SK-N-SH (cell line): ENCODE results near the gene NEU3. TPM values are rescaled to one million over a fixed set of nuclear protein-coding genes. Genes with fewer than 3 reads are reported as not detected.

Experiments
- CTCF ChIA-PET: fragments of 300-600, 350-600 bp; formaldehyde crosslinking; extraction: SDS; loops from one replicate; lab custom pipeline; 2021; lab: Yijun Ruan, JAX
- POLR2A ChIA-PET: fragments of 350-600 bp; sonication (Branson Sonifier 250); formaldehyde crosslinking; extraction: SDS; loops from one replicate; lab custom pipeline; 2020; ENCODE audit warnings: antibody characterized with exemption, inconsistent platforms; lab: Yijun Ruan, JAX
- DNase-seq: peaks from one replicate; pipeline ENCODE4 v3.0.0; 2012
- H2AFZ ChIP-seq: fragments of 200-600 bp; sonication (generic); 2 replicates; pipeline ENCODE4 v1.8.1; 2016; ENCODE audit warnings: antibody characterized with exemption, mild to moderate bottlenecking, low read depth
- H3F3A ChIP-seq: fragments of 200-600 bp; sonication (generic); replicated peaks from 2 replicates; pipeline ENCODE3; 2016; ENCODE audit warnings: antibody characterized with exemption, mild to moderate bottlenecking; ENCODE audit not compliant: insufficient read depth
- H3K27ac ChIP-seq, 2 experiments: fragments of 200-500 bp in 1 of 2; fragments of 200-600 bp in 1 of 2; sonication (Bioruptor generic) in 1 of 2; sonication (generic), shearing (Covaris generic) in 1 of 2; 2 replicates each; pipeline versions ENCODE4 v1.5.1 to v1.6.1; 2014 to 2016; ENCODE audit warnings: low read depth in 2 of 2, inconsistent platforms in 1 of 2, low read length in 1 of 2, mild to moderate bottlenecking in 1 of 2, mixed read lengths in 1 of 2
- H3K27me3 ChIP-seq: fragments of 200-600 bp; sonication (generic), shearing (Covaris generic); 2 replicates; pipeline ENCODE4 v1.6.1; 2016; ENCODE audit warnings: mixed run types; ENCODE audit not compliant: insufficient read depth
- H3K36me3 ChIP-seq, 2 experiments: fragments of 200-500 bp in 1 of 2; fragments of 200-600 bp in 1 of 2; sonication (Bioruptor generic) in 1 of 2; sonication (generic) in 1 of 2; replicated peaks in 1 of 2; 2 replicates each; pipeline versions ENCODE3 to v1.5.1; 2014 to 2016; ENCODE audit warnings: low read length in 1 of 2, mild to moderate bottlenecking in 1 of 2; ENCODE audit not compliant: insufficient read depth in 2 of 2, control insufficient read depth in 1 of 2
- H3K4me1 ChIP-seq, 2 experiments: fragments of 200-500 bp in 1 of 2; fragments of 200-600 bp in 1 of 2; sonication (Bioruptor generic) in 1 of 2; sonication (generic), shearing (Covaris generic) in 1 of 2; 2 replicates each; pipeline versions ENCODE4 v1.5.1 to v1.6.1; 2014 to 2016; ENCODE audit warnings: low read depth in 1 of 2, low read length in 1 of 2, mixed run types in 1 of 2; ENCODE audit not compliant: insufficient read depth in 2 of 2, control insufficient read depth in 1 of 2
- H3K4me2 ChIP-seq: fragments of 200-600 bp; sonication (generic), shearing (Covaris generic); 2 replicates; pipeline ENCODE4 v1.6.1; 2017; ENCODE audit warnings: mixed run types
- H3K4me3 ChIP-seq, 2 experiments: fragments of 200-500 bp in 1 of 2; fragments of 200-600 bp in 1 of 2; sonication (Bioruptor generic) in 1 of 2; sonication (generic), shearing (Covaris generic) in 1 of 2; 2 replicates each; pipeline versions ENCODE4 v1.5.1 to v1.8.1; 2014 to 2016; ENCODE audit warnings: low read depth in 2 of 2, inconsistent platforms in 1 of 2, low read length in 1 of 2, mild to moderate bottlenecking in 1 of 2, mixed read lengths in 1 of 2, moderate library complexity in 1 of 2
- H3K79me2 ChIP-seq: fragments of 200-600 bp; sonication (generic); 2 replicates; pipeline ENCODE4 v1.8.1; 2017; ENCODE audit warnings: mild to moderate bottlenecking; ENCODE audit not compliant: insufficient read depth
- H3K9ac ChIP-seq: fragments of 200-600 bp; sonication (generic); 2 replicates; pipeline ENCODE4 v1.6.1; 2017; ENCODE audit warnings: mixed run types
- H3K9me2 ChIP-seq: fragments of 200-600 bp; sonication (generic); 2 replicates; pipeline ENCODE4 v1.6.1; 2017; ENCODE audit warnings: mixed run types
- H3K9me3 ChIP-seq: fragments of 200-600 bp; sonication (generic); 2 replicates; pipeline ENCODE4 v1.6.1; 2017; ENCODE audit warnings: mixed run types, mild to moderate bottlenecking, moderate library complexity
- H4K20me1 ChIP-seq: fragments of 200-600 bp; sonication (generic); 2 replicates; pipeline ENCODE4 v1.6.1; 2017; ENCODE audit warnings: mild to moderate bottlenecking, mixed run types; ENCODE audit not compliant: insufficient read depth
- CHD2 ChIP-seq: fragments of 150-350 bp; IDR thresholded peaks from 2 replicates; pipeline ENCODE4 v1.6.1; 2018; ENCODE audit warnings: low read length; ENCODE audit not compliant: partially characterized antibody
- EP300 ChIP-seq, 2 experiments: IDR thresholded peaks; 2 replicates each; pipeline versions ENCODE4 v1.4.0 to v1.6.1; 2012; ENCODE audit warnings: borderline replicate concordance in 1 of 2, low read depth in 1 of 2, low read length in 1 of 2
- EZH2phosphoT487 ChIP-seq: fragments of 200-600 bp; sonication (generic); IDR thresholded peaks from 2 replicates; pipeline ENCODE4 v1.6.1; 2017; ENCODE audit warnings: low read depth, mixed run types, mild to moderate bottlenecking, antibody characterized with exemption, moderate library complexity, borderline replicate concordance
- FOSL2 ChIP-seq: IDR thresholded peaks from 2 replicates; pipeline ENCODE4 v1.4.0; 2012; ENCODE audit warnings: low read depth, mild to moderate bottlenecking, moderate library complexity, borderline replicate concordance
- FOXJ3 ChIP-seq: sonication (generic); formaldehyde crosslinking; IDR thresholded peaks from 2 replicates; pipeline ENCODE4 v1.5.1; 2020; ENCODE audit warnings: mild to moderate bottlenecking, missing genetic modification reagents
- MXI1 ChIP-seq: IDR thresholded peaks from 2 replicates; pipeline ENCODE4 v1.6.1; 2012; ENCODE audit warnings: mild to moderate bottlenecking, low read depth, low read length, improper control_type of control experiment
- PBX3 ChIP-seq: IDR thresholded peaks from 2 replicates; pipeline ENCODE4; 2012
- RAD21 ChIP-seq: IDR thresholded peaks from 2 replicates; pipeline ENCODE4 v1.6.1; 2012; ENCODE audit warnings: mild to moderate bottlenecking, low read length
- SMC3 ChIP-seq: IDR thresholded peaks from 2 replicates; pipeline ENCODE4 v1.6.1; 2012; ENCODE audit warnings: low read depth, low read length, improper control_type of control experiment
- TCF12 ChIP-seq: IDR thresholded peaks from 2 replicates; pipeline ENCODE4 v1.4.0; 2012
- TEAD4 ChIP-seq: IDR thresholded peaks from 2 replicates; pipeline ENCODE4 v1.4.0; 2012; ENCODE audit warnings: mild to moderate bottlenecking, borderline replicate concordance; ENCODE audit not compliant: insufficient read depth
- YY1 ChIP-seq: IDR thresholded peaks from 2 replicates; pipeline ENCODE4 v1.4.0; 2012; ENCODE audit warnings: low read depth, mild to moderate bottlenecking
- WGBS: methylation state at CpG from one replicate; pipeline ENCODE4 v1.1.6; 2017; ENCODE audit warnings: low lambda C conversion rate; 5-methylcytosine and 5-hydroxymethylcytosine counted together
- polyA plus RNA-seq, 3 experiments: library from polyadenylated mRNA; depleted of rRNA; stranded (reverse); fragments of >200 nt; gene quantifications; 2 replicates each; pipeline ENCODE4 v1.2.3, GENCODE V29; 2012
- TF ChIP-seq, protein P1 (sequence below): IDR thresholded peaks from 2 replicates; pipeline ENCODE4 v1.4.0; 2012; ENCODE audit warnings: low read depth, borderline replicate concordance
- TF ChIP-seq, protein P2 (sequence below): IDR thresholded peaks from 2 replicates; pipeline ENCODE4 v1.4.0; 2012; ENCODE audit warnings: low read depth
- TF ChIP-seq, protein P3 (sequence below): fragments of 150-350 bp; IDR thresholded peaks from 2 replicates; pipeline ENCODE4 v1.6.1; 2017; ENCODE audit warnings: antibody characterized with exemption, low read length, low read depth, borderline replicate concordance

The NEU3 gene
- polyA plus RNA-seq, 1 of the 3 experiments (the other 2 are of a cell fraction) = 5.7 TPM

- Histone ChIP-seq H3K4me2 (no peak overlapping the region), H3K36me3 (no peaks in the 10 kb centered on the region), H3K9me2 (no peaks in the 10 kb centered on the region), H3K9ac (no peak overlapping the region), H3K27me3 (no peaks in the 10 kb centered on the region), H4K20me1 (no peaks in the 10 kb centered on the region), H3K79me2 (no peaks in the 10 kb centered on the region), H2AFZ (no peak overlapping the region), H3F3A (no peaks in the 10 kb centered on the region), H3K9me3 (no peaks in the 10 kb centered on the region), H3K4me3 (no peak overlapping the region), H3K4me1 (peaks cover 0 to 13% of the 10 kb centered on the region in 2 experiments; a peak in 1 of 4 replicates), H3K27ac (no peak overlapping the region)
- ChIA-PET CTCF (interaction anchor here (0.6 to 7.8 kb wide), 55 partner anchors 10 to 340 kb away, joined by 3 to 258 read pairs (median 5); partner anchors contain the start of genes NEU3, SPCS2 and XRRA1), POLR2A (interaction anchor here (0.7 kb wide), 1 partner anchor 118 kb away, joined by 3 read pairs; no protein-coding TSS in a partner anchor)
- TF ChIP-seq, protein P1, sequence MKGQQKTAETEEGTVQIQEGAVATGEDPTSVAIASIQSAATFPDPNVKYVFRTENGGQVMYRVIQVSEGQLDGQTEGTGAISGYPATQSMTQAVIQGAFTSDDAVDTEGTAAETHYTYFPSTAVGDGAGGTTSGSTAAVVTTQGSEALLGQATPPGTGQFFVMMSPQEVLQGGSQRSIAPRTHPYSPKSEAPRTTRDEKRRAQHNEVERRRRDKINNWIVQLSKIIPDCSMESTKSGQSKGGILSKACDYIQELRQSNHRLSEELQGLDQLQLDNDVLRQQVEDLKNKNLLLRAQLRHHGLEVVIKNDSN = no peak
- TF ChIP-seq RAD21 (no peak), PBX3 (no peak), EP300 (IDR thresholded peaks at IDR 0.05; ENCODE audit: borderline replicate concordance in 1 of 2, low read depth in 1 of 2, low read length in 1 of 2) (no peak), YY1 (no peak), TEAD4 (no peak), FOSL2 (no peak), MXI1 (no peak), TCF12 (no peak), EZH2phosphoT487 (no peak), CHD2 (no peak), SMC3 (no peak), FOXJ3 (CRISPR knock-in tag) (no peak)
- TF ChIP-seq, protein P2, sequence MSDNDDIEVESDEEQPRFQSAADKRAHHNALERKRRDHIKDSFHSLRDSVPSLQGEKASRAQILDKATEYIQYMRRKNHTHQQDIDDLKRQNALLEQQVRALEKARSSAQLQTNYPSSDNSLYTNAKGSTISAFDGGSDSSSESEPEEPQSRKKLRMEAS = no peak
- TF ChIP-seq, protein P3, sequence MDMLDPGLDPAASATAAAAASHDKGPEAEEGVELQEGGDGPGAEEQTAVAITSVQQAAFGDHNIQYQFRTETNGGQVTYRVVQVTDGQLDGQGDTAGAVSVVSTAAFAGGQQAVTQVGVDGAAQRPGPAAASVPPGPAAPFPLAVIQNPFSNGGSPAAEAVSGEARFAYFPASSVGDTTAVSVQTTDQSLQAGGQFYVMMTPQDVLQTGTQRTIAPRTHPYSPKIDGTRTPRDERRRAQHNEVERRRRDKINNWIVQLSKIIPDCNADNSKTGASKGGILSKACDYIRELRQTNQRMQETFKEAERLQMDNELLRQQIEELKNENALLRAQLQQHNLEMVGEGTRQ = no peak
- 78% methylated on average over 3 of the region's 3 CpGs for WGBS
- DNase-seq = no peak
These were observed 33.6 kb downstream of the NEU3 start for GRCh38 chr11:75022296-75022695.
